ENCODE data around the gene RELN. TPM values are rescaled to one million over a fixed set of nuclear protein-coding genes. Genes with fewer than 3 reads are reported as not detected.
A peak's percentile ranks its signal among the peaks of the same experiment; 100 is the strongest.

The RELN gene
- total RNA-seq, 1 experiment from 2014 or later, result 8.0 TPM

DNA sequence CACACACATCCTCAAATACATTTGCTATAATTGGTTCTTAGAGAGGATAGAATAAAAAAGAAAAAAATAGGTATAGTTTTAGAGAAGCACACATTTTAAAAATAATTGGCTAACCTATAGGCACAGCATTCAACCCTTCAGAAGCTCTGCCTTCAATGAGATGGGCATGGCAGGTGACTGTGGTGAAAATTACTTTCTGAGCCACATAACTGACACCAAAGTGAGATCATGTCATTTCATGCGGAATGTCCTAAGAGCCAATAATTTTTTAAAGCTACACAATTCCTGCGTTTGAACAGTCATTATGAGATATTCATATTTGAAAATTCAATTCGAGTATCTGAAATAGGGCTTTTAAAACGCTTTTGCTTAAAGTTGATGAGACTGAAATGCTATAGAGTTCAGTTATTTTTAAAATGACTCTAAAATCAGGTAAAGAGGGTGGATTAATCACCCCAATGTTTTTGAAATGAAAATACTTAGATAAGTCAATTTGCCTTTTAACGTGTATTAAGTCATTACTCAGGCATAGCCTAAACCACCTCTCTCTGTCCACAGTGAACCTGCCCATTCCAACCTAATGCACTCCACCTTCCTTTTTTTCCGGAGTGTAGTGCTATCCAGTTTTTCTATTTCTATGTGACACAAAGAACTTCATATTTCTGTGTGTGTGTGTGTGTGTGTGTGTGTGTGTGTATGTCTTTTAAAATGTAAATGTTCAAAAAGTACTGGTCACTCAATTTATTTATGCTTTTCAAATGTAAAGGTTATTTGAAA, 6.1 kb downstream of the RELN start:
- CTCF ChIA-PET, result no interaction called here
- intact Hi-C loops (cut with micrococcal nuclease), result loop anchor here (5.0 to 10.0 kb wide), 2 partner anchors 119 to 391 kb away; no protein-coding TSS in a partner anchor
- no peaks in the 10 kb centered on the region for H3K9me2 ChIP-seq (replicated peaks; ENCODE audit: low read length)

DNA sequence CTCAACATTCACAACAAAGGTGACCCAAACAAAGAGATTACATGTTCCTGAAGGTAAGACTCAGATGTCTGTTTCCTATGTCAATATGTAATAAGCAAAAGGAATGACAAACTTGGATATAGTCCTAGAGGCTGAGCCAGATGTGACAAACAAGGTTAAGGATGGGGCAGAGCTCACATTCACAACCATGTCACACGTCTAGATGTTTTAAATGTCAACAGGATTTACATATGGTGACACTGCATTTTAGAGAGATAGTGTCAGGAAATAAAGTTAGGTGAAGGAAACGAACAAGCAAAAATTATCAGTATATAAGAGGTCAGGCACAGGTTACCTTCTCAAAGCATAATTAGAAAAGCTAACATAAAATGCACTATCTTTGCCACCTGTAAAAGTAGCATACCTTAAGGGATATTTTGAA, 8.4 kb downstream of the RELN start:
- Histone ChIP-seq H3K27me3 (ENCODE audit: low read length) (peaks cover 33% of the 10 kb centered on the region; the same call in 1 of the 2 replicates), H3K79me2 (ENCODE audit: low read length) (no peaks in the 10 kb centered on the region), H3K9me2 (replicated peaks; ENCODE audit: low read length) (no peaks in the 10 kb centered on the region), H3K4me1 (ENCODE audit: insufficient read depth, low read length) (no peaks in the 10 kb centered on the region), H3K4me3 (ENCODE audit: low read length) (no peak overlapping the region), H3K9ac (ENCODE audit: low read length) (no peak overlapping the region), H3K36me3 (ENCODE audit: low read depth, low read length) (no peaks in the 10 kb centered on the region), H2AFZ (ENCODE audit: low read length) (no peak overlapping the region), H3F3A (ENCODE audit: low read length, unreplicated experiment) (no peaks in the 10 kb centered on the region), H3K4me2 (ENCODE audit: low read length) (no peak overlapping the region), H3K27ac (ENCODE audit: low read length) (no peak overlapping the region), H4K20me1 (ENCODE audit: low read length) (no peaks in the 10 kb centered on the region), H3K9me3 (ENCODE audit: low read length) (no peaks in the 10 kb centered on the region)
- ChIA-PET POLR2A (ENCODE audit: unreplicated experiment) (no interaction called here), CTCF (no interaction called here)
- TF ChIP-seq EZH2phosphoT487 (IDR thresholded peaks at IDR 0.05; ENCODE audit: borderline replicate concordance, low read length), result no peak
- TF ChIP-seq, protein P1, sequence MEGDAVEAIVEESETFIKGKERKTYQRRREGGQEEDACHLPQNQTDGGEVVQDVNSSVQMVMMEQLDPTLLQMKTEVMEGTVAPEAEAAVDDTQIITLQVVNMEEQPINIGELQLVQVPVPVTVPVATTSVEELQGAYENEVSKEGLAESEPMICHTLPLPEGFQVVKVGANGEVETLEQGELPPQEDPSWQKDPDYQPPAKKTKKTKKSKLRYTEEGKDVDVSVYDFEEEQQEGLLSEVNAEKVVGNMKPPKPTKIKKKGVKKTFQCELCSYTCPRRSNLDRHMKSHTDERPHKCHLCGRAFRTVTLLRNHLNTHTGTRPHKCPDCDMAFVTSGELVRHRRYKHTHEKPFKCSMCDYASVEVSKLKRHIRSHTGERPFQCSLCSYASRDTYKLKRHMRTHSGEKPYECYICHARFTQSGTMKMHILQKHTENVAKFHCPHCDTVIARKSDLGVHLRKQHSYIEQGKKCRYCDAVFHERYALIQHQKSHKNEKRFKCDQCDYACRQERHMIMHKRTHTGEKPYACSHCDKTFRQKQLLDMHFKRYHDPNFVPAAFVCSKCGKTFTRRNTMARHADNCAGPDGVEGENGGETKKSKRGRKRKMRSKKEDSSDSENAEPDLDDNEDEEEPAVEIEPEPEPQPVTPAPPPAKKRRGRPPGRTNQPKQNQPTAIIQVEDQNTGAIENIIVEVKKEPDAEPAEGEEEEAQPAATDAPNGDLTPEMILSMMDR (conservative IDR thresholded peaks at IDR 0.05; ENCODE audit: low read depth, low read length), result no peak
- TF ChIP-seq EZH2 (IDR thresholded peaks at IDR 0.05; ENCODE audit: low read length, unreplicated experiment), result no peak
- DNase-seq (no peak), ATAC-seq (peak; percentile 40; the same call in 1 of the 2 replicates)
- intact Hi-C loops (cut with micrococcal nuclease), result loop anchor here (5.0 to 10.0 kb wide), 2 partner anchors 116 to 389 kb away; no protein-coding TSS in a partner anchor
- no TSS peak for BruUV-seq (replicated peaks)

More for the DNA sequence above, 6.1 kb downstream of the RELN start:
- H3K36me3 ChIP-seq (ENCODE audit: low read depth, low read length), result no peaks in the 10 kb centered on the region
- no peak overlapping the region for H3K4me2 ChIP-seq (ENCODE audit: low read length)
- no peak for DNase-seq
- peaks cover 40% of the 10 kb centered on the region for H3K27me3 ChIP-seq (ENCODE audit: low read length)
- no peak overlapping the region for H3K4me3 ChIP-seq (ENCODE audit: low read length)
- no peaks in the 10 kb centered on the region for H3K9me3 ChIP-seq (ENCODE audit: low read length)
- no peaks in the 10 kb centered on the region for H3K79me2 ChIP-seq (ENCODE audit: low read length)
- no peaks in the 10 kb centered on the region for H4K20me1 ChIP-seq (ENCODE audit: low read length)
- no peak overlapping the region for H3K9ac ChIP-seq (ENCODE audit: low read length)
- no peaks in the 10 kb centered on the region for H3K4me1 ChIP-seq (ENCODE audit: insufficient read depth, low read length)
- H3K27ac ChIP-seq (ENCODE audit: low read length), result no peak overlapping the region
- TF ChIP-seq EZH2phosphoT487 (IDR thresholded peaks at IDR 0.05; ENCODE audit: borderline replicate concordance, low read length) (no peak), EZH2 (IDR thresholded peaks at IDR 0.05; ENCODE audit: low read length, unreplicated experiment) (no peak)
- TF ChIP-seq, protein P1 (conservative IDR thresholded peaks at IDR 0.05; ENCODE audit: low read depth, low read length), result no peak
- BruUV-seq (replicated peaks), result no TSS peak
- ATAC-seq, result no peak
- no peak overlapping the region for H2AFZ ChIP-seq (ENCODE audit: low read length)
- POLR2A ChIA-PET (ENCODE audit: unreplicated experiment), result no interaction called here
- no peaks in the 10 kb centered on the region for H3F3A ChIP-seq (ENCODE audit: low read length, unreplicated experiment)
